Spleen (tissue), 7 donors: ENCODE results near the gene ACTR3.

Experiments
- CTCF ChIP-seq, 11 experiments: fragments of 200-600 bp in 7 of 11; fragments of 450-650 bp in 4 of 11; sonication (generic) in 4 of 11; IDR thresholded peaks in 8 of 11; conservative IDR thresholded peaks in 3 of 11; 1 replicate in 7 of 11; 2 replicates in 4 of 11; pipeline versions ENCODE4 v1.4.0 to v1.8.0; 2016 to 2021; ENCODE audit warnings: antibody characterized with exemption in 11 of 11, inconsistent platforms in 4 of 11, mild to moderate bottlenecking in 1 of 11
- POLR2AphosphoS5 ChIP-seq, 3 donors: sonication (generic); formaldehyde crosslinking; IDR thresholded peaks; one replicate each; pipeline ENCODE4 v1.5.1; 2017; ENCODE audit warnings: antibody characterized with exemption in 3 of 3
- donor health status: DM: no; HTN: no; CAD: no; lungs with moderate emphysema.
- donor health status: DM: no; HTN: no; CAD: no.
- donor health status: DM: no; HTN: no; CAD: no.

- TF ChIP-seq CTCF (IDR thresholded peaks at IDR 0.05 in 8 of 11, conservative IDR thresholded peaks at IDR 0.05 in 3 of 11) (no peak), POLR2AphosphoS5 (IDR thresholded peaks at IDR 0.05) (no peak)
Observed at GRCh38 chr2:113878743-113879142, 11.1 kb upstream of the ACTR3 start.
